ENCODE measurements around the gene MT1HL1.

DNA sequence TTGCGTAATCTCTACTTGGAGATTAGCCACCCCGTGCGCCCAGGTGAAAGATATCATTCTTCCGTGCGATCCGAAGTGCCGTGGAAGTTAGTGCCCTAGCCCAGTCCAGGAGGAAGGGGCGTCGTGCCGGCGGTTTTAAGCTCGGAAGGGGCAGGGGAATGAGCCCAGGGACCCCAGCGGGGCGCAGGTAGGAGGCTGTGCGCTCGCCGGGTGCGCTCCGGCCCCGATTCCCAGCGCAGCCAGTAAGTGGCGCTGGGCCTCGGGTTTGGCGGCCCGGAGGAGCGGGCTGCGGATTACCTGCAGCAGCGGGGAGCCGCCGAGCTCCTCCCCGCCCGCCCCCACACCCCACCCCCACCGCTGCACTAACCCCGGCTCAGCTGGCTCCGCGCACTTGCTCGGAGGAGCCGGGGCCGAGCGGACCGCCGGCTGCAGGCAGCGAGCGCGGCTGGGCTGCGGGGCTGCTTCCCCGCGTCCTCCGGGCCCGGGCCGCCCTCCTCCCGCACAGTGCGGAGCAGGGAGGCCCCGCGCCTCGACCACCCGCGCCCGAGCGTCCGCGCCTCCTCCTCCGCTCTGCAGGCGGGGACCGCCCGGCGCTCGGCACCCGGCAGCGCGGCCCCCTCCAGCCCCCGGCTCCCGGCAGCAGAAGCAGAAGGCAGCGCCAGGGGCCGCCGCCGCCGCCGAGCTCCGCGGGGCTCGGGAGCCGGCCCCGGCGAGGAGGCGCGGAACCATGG lies 37.7 kb upstream of the MT1HL1 start, which contains the start of gene RYR2:
- TF ChIP-seq, protein P1, sequence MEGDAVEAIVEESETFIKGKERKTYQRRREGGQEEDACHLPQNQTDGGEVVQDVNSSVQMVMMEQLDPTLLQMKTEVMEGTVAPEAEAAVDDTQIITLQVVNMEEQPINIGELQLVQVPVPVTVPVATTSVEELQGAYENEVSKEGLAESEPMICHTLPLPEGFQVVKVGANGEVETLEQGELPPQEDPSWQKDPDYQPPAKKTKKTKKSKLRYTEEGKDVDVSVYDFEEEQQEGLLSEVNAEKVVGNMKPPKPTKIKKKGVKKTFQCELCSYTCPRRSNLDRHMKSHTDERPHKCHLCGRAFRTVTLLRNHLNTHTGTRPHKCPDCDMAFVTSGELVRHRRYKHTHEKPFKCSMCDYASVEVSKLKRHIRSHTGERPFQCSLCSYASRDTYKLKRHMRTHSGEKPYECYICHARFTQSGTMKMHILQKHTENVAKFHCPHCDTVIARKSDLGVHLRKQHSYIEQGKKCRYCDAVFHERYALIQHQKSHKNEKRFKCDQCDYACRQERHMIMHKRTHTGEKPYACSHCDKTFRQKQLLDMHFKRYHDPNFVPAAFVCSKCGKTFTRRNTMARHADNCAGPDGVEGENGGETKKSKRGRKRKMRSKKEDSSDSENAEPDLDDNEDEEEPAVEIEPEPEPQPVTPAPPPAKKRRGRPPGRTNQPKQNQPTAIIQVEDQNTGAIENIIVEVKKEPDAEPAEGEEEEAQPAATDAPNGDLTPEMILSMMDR (IDR thresholded peaks at IDR 0.05) = peak in 2 of 3 experiments; percentile 39 to 56
- no peak for TF ChIP-seq POLR2A (IDR thresholded peaks at IDR 0.05)

Measured in testis (tissue), 2 donors.